GM21529 (cell line): ENCODE measurements around the gene ROPN1L.

ENCODE experiments used
- ATAC-seq: cut with Tn5 transposase; IDR thresholded peaks from one replicate; pipeline ENCODE4 v1.9.1; 2021; ENCODE audit not compliant: unreplicated experiment

ROPN1L gene

DNA sequence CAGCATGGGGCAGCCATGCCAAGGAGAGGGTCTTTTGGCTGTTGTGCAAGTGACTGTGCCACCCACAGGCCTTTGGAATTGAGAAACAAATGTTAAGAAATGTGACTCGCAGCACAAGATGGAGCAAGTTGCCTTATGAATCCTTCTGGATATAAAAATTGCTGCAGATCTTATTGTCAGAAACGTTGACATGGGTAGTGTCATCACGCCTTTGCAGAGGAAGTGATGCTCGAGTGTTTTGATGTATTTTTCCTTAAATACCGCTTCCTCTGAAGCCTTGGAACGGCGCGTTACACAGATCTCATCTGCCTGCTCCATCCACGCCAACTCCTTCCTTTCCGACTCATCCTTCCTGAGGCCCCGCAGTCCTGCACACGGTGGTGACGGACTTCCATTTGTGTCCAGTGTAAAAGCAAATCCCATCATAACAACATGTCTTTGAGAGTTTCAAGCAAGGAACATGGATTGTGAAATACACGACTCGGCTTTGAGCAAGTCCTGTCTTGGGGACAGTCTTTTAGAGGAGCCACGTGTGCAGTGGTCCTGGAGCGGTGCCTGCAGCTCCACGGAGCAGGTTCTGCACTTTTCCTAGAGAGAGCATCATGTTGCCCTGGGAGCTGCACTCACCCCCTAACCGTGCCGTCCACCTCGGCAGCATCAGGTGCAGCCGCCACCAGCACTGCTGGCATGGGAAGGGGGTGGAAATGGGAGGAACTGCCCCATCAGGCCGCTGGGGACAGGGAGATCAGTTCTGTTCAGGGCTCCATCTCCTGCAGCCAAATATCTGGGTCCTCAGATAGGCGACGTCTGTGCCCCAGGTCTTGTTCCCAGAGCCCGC lies 15.1 kb downstream of the ROPN1L start:
- ATAC-seq: no peak

DNA sequence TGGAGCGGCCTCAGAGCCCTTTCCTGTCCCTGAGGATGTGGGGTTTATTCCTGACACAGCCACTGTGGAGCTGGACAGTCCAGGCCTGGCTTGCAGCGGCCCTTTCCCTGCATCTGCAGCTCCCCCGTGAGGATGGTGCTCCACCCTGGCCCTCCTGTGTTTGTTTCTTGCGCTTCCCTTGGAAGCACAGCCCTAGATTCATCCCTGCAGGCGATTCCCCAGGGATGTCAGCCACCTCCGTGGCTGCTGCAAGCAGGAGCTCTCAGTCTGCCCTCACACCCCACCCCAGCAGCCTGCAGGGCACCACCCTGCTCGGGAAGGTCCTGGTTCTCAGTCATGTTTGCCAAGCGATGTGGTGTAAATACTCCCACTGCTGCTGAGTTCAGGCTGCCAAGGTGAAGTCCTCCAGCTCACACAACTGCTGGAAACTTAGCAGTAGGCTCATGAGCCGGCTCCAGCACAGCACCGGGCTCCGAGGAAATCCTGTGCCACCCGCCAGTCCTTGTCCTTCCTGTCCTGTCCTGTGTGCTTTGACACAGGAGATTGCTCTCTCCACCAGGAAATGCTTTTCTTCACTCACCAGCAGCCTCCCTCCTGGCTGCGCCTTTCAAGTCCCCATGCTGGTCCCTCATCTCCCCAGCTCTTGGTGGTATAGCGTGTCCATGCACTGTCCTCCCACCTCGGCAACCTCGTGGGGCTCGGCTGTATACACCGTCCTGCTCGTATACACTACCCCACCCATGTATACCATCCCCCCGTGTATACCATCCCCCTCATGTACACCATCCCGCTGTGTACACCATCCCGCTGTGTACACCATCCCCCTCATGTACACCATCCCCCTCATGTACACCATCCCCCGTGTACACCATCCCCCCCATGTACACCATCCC lies 16.2 kb downstream of the ROPN1L start:
- ATAC-seq: no peak

DNA sequence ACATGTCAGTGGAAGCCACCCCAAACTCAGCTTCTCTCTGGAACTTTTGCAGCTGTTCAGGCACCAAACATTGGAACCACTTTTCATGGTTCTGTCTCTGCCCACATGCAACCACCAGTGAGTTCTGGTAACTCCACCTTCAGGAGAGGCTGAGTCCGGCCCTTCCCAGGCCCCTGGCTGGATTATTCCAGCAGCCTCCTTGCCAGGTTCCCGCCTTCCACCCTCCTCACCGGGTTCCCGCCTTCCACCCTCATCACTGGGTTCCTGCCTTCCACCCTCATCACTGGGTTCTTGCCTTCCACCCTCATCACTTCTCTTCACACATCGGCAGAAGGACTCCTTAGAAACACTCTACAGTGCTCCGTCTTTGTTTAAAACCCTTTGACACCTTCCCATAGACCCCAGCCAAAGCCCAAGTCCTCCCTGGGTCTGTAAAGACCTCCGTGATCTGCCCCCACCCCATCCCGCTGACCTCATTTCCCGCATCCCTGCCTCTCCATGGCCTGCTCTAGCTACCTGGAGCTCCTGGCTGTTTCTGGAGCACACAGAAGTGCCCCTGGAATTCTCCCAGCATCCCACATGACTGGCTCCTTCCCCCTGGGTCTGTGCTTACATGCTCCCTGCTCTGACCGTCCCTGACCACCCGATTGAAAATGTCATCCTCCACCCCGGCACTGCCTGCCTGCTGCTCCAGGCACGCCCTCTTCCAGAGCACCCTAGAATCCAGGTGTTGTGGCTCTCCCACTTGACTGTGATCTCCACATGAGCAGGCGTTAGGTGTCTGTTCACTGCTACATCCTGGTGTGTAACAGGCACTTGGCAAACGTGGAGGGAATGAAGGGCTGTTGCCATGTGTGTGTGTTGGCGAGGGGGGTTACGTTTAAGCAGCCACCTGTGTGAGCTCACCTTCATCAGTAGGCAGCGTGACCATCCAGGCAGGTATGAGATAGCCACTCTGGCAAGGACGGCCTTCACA lies 17.7 kb downstream of the ROPN1L start:
- ATAC-seq: no peak

DNA sequence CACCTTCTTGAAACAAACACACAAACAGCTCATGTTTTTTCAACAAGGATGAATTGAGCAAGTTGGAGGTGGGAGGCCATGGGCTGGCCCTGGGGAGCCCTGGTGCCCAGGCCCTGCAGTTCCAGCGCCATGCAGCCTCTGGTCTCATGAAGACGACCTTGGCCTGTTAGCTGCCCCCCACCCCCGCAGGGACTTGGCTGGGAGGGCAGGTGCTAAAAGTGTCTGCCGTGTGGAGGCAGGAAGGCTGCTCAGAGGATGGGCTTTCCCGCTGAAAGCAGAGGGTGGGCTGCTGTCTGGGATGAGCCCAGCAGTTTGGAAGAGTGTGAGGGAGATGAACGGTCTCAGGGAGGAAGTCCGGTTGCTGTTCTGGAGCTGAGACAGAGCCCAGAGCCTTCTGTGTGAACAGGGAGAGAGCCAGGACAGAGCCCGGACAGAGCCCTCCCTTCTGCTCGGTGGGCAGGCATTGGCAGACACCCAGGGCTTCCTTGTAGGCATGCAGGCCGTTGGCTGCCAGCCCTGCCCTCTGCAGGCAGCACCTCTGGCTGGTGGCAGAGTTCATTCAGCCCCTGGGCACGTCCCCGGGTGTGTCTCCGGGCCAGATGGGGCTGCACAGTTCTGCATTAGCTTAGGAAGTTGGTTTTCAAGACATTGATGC lies 18.7 kb downstream of the ROPN1L start:
- no peak for ATAC-seq

DNA sequence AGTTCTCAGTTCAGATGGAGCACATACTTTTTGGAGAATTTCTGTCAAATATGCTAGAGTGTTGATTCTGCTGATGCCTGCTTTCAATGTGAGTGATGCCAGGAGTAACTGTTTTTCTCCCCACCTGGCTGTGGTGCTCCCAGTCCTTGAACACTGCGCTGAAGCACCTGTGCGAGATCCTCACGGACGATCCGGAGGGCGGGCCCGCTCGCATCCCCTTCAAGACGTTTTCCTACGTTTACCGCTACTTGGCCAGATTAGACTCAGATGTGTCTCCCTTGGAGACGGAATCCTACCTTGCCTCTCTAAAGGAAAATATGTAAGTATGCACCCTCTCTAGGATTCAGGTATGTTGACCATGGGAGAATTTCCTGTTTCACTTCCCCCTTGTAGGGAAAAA lies 19.4 kb downstream of the ROPN1L start:
- ATAC-seq: no peak

DNA sequence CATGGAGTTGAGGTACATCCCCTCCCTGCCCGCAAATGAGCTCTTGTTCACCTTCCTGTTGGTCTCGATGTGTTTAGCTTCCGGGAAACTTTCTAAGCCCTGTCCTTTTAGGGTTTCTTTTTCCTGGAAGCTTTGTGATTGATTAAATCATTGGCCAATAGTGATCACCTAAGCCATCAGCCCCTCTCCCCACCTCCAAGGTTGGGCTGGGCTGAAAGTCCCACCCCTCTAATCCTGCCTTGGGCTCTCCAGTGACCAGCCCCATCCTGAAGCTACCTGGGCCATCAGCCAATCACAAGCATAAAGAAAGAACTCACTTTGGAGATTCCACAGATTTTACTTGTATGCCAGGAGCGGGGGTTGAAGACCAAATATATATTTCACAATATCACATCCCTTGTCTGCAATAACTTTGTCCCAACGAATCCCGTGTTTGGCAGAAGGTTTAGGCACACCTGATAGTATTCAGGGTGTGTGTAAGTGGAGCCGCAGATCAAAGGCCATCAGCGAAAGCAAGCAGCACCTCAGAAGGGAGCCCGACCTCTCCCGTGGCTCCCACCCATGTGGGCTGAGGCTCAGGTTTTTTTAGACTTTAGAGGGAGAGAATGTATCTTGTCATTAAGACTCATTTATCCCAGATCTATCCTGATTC lies 20.4 kb downstream of the ROPN1L start:
- no peak for ATAC-seq

DNA sequence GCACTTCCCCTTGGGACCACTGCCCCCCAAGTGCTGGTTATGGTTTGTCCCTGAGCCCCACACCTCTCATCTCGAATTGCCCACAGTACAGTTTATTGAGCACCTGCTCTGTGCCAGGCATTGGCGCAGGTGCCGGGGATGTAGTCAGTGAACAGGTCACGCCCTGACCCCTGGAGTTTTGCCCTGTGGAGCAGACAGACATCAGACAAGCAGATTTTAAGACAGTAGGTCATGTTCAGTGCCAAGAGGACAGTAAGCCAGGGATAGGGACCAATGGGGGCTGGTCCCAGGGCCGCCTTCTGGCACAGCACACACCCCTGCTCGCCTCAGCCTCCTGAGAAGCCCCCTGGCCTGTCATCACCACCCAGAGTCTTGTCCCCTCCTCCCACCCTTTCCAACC lies 21.9 kb downstream of the ROPN1L start:
- ATAC-seq: no peak

DNA sequence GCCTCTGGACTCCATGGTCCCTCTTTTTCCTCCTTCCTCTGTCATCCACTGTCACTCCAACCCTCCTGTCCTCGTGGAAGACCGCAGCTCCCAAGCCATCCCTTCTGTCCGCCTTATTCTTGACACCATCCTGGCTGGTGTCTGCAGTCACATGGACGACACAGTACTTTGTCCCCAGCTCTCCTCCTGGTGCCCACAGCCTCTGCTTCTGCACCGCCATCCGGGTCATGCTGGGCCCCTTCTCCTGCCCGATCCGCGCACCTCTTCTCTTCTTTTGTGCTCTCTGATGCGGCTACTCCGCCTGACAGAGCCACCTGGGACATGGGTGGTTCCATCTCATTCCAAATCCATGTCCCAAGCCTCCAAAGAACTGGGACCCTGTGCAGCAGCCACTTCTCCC lies 22.5 kb downstream of the ROPN1L start:
- no peak for ATAC-seq

DNA sequence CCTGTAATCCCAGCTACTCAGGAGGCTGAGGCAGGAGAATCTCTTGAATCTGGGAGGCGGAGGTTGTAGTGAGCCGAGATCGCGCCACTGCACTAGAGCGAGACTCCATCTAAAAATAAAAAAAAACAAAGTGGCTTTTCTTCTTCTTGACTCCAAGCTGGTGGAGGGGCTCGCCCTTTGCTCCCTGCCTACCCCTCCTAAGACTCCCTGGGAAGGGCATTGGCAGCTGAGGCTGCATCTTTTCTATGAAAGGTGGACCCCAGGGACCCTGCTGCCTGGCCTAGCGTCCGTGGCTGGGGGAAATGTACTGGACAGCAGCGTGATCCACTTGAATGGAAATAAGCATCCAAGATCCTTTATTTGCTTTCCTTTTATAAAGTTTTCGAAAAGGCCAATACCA lies 24.0 kb downstream of the ROPN1L start:
- no peak for ATAC-seq

DNA sequence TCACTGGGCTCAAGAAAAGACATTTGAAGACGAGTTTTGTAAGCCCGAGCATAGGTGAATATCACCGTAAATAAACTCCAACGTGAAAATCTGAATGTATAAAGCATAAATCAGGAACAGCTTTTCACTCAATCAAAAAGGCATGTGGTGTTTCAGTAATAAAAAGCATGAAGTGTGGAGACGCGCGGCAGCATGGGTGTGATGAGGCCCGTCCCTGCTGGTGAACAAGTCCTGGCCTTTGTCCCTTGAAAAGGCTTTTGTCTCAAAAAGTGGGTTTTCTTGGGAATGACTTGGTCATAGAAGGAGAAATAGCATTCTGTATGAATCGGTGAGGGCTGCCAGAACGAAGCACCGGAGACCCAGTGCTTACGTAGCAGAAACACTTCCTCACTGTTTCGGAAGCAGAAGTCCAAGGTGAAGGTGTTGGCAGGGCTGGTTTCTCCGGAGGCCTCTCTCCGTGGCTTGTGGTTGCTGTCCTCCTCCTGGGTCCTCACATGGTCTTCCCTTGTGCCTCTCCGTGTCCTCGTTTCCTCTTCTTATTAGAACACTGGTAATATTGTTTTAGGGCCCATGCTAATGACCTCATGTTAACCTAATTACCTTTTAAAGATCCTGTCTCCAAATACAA lies 24.9 kb downstream of the ROPN1L start:
- no peak for ATAC-seq

DNA sequence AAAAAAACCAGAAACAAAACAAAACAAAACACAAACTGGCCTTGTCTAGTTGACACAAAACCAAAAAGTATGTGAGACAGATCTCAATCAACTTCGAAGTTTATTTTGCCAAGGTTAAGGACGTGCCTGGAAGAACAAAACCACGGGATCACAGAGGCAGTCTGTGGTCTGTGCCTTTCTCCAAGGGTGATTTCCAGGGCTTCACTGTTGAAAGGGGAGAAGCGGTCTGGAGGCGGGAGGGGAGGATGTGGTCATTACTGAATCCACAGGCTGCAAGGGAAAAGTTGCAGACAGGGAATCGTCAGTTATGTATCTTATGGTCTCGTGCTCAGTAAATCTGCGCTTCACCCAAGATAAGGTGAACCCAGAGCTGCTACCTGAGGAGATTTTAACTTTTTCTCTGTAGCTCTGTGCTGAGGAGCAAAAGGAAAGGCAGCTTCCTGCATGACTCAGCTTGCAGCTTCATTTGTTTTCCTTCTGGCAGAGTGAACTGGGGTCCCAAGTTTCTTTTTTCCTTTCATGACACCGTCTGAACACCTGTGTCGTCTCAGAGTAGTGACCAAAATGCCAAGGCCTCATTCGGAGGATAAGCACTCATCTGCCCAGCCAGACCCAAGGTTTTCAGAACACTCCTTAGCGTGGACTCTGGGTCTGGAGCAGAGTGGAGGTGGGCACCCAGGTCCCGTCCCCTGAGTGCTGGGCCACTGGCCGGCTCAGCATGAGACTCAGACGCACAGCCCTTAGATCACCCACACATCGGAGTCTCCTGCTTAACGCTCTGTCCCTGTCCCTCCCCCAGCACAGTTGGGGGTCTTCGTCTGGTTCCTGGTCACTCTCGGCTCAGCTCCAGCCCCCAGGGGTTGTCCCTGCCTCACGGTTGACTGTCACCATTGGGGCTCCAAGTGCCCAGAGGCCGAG lies 25.9 kb downstream of the ROPN1L start:
- ATAC-seq: no peak

DNA sequence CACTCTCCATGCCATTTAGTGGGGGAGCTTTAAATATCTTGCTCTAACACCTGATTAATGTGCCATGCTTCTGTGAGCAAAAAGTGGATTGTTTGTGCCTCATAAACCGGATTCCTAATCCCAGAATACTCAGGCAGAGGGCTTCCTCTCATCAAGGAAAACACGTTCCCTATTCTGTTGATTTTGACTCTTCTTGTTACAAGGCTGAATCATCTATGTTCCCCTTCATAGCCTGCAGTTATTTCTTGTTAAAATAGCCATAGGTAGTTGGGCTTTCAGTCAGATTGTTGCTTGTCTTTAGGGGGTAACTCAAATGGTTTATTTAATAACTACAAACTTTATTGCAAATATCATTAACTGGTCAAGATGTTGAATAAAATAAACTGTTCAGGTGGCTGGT lies 26.6 kb downstream of the ROPN1L start:
- ATAC-seq: no peak

DNA sequence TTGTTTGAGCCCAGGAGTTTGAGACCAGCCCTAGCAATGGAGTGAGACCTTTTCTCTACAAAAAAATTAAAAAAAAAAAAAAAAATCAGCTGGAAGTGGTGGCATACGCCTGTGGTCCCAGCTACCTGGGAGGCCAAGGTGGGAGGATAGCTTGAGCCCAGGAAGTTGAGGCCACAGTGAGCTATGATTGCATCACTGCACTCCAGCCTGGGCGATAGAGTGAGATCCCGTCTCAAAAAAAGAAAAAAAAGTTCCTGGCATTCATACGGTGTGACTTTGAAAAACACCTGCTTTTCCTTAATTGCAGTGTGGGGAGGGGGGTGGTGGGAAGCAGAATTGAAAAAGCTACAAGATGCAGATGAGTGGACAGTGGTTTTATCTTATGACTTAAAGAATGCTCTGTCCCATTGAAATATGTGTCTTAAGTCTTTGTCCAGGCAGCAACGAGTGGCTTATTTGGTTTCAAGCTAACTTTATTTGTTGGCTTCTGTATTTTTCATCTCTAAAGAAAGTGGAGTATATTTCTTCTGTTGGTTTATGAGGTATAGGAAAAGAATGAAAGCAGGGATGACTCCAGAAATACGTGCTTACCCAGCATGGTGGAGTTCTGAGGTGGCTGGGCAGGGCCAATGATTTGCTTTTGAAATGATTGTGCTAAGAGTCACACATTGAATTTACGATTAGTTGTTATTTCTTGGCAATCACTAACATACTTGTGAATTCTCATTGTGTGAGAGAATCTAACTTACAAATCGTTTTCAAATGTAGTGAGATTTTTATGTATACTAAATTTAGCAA lies 27.8 kb downstream of the ROPN1L start:
- no peak for ATAC-seq

DNA sequence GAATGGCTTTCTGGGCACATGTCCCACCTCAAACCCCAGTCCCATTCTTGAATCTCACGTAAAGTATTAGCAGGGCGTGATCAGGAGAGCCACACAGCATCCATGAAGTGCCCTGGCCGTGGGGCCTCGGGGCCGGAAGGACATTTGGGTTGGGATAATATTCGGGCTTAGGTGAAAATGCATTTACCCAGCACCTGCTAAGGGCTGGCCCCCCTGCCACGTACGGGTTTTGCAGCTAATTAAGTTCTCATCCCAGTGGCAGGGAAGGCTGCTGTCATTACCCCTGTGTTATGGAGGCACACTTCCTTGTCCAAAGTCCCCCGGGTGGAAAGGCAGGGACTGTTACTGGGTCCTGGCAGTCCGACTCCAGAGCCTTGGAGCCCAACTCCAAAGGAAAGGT lies 29.0 kb downstream of the ROPN1L start:
- no peak for ATAC-seq

DNA sequence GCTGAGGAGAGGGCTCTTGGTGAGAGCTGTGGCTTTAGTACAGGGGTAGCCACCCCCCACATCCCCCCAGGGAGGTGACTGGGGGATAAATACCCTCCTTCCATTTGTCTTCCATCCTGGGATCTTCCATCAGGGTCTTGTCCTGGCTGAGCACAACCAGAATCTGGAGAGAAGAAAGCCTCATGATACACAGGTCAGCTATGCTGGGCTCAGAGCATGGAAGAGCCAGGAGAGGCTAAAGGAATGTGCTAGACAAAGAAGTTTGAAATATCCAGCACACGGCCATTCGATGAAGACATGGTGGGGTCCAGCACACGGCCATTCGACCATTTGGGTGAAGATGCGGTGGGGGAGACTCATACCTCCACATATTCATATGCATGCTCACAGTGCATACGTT lies 30.0 kb downstream of the ROPN1L start:
- no peak for ATAC-seq

DNA sequence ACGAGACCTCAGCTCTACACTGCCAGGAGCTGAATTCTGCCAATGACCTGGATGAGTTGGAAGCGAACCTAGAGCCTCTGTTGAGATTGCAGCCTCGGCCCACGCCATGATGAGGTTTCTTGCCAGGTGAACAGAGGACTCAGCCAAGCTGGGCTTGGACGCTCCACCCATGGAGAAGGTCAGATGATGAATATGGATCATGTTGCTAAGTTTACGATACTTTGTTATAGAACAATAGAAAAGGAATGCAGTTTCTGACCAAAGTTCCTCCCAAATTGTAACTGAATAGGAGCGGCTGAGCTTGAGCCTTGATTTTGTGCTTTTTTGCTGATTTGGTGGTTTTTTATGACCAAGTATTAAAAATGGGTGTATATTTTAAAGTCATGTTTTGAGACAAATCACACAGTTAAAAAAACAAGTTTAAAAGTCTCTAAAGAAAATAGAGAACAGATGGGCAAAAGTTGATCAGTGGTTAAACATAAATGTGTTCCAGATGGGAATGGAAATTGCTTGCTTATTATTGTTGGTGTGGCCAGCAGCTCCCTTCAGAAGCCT lies 32.9 kb downstream of the ROPN1L start:
- ATAC-seq: no peak

DNA sequence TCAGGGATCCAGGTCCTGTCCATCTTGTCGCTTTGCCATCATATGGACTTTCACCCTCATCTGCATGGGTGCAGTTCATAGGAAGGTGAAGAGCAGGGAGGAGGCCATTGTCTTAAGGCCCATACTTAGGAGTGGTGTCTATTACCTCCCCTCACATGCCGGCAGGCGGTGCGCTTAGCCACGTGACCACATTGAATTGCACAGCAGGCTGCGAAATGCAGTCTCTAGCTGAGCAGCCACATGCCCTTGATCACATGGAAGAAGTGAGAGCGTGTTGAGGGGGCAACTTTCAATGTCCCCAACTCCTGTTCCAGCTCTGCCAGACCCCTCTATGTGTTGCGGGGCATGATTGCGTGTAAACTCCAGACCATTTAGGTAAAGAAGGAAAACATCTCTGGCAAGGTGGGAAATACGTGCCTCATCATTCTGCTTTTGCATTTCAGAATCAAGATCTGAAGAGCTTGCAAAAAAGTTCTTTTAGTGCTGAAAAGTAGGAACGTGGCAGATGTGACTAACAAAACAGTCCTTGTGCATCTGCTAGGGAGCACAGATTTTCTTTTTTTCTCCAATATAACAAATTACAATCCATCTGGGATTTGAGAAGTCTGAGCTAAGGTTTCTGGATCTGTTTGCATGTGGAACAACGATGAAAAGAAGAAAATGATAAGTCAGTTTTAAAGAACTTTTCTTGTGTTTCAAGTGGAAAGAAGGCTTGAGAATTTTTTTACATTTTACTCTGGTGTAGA lies 34.4 kb downstream of the ROPN1L start:
- no peak for ATAC-seq
